ENCODE results near the gene SMG5.

DNA sequence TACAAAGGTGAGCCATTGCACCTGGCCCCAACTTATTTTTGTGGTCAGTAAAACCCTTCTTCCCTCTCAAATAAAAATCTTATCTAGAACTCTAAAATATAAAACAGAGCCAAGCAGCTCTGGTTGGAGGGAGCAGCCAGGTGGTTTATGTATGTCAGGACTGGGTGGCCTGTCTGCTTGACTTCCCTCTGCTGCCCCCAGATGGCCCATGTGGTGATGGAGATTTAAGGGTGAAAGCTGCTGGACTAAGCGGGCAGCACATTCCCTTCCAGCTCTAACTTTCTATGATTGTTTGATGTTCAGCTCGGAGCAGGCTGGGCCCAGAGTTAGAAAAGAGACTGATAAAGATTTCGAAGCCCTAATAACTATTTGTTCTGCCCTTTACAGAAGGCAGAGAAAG, 22.8 kb downstream of the SMG5 start:
- TF ChIP-seq SMC3 (conservative IDR thresholded peaks at IDR 0.05; ENCODE audit: poor library complexity) (no peak), EP300 (conservative IDR thresholded peaks at IDR 0.05; ENCODE audit: poor library complexity, severe bottlenecking) (no peak), EZH2 (IDR thresholded peaks at IDR 0.05; ENCODE audit: borderline replicate concordance, insufficient read depth, low read length, poor library complexity, severe bottlenecking) (no peak), RAD21 (conservative IDR thresholded peaks at IDR 0.05) (no peak), POLR2AphosphoS5 (IDR thresholded peaks at IDR 0.05) (no peak), TAF1 (IDR thresholded peaks at IDR 0.05; ENCODE audit: low read depth) (no peak)
- TF ChIP-seq, protein P1, sequence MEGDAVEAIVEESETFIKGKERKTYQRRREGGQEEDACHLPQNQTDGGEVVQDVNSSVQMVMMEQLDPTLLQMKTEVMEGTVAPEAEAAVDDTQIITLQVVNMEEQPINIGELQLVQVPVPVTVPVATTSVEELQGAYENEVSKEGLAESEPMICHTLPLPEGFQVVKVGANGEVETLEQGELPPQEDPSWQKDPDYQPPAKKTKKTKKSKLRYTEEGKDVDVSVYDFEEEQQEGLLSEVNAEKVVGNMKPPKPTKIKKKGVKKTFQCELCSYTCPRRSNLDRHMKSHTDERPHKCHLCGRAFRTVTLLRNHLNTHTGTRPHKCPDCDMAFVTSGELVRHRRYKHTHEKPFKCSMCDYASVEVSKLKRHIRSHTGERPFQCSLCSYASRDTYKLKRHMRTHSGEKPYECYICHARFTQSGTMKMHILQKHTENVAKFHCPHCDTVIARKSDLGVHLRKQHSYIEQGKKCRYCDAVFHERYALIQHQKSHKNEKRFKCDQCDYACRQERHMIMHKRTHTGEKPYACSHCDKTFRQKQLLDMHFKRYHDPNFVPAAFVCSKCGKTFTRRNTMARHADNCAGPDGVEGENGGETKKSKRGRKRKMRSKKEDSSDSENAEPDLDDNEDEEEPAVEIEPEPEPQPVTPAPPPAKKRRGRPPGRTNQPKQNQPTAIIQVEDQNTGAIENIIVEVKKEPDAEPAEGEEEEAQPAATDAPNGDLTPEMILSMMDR (IDR thresholded peaks at IDR 0.05; ENCODE audit: poor library complexity, severe bottlenecking), result no peak
- TF ChIP-seq, protein P2, sequence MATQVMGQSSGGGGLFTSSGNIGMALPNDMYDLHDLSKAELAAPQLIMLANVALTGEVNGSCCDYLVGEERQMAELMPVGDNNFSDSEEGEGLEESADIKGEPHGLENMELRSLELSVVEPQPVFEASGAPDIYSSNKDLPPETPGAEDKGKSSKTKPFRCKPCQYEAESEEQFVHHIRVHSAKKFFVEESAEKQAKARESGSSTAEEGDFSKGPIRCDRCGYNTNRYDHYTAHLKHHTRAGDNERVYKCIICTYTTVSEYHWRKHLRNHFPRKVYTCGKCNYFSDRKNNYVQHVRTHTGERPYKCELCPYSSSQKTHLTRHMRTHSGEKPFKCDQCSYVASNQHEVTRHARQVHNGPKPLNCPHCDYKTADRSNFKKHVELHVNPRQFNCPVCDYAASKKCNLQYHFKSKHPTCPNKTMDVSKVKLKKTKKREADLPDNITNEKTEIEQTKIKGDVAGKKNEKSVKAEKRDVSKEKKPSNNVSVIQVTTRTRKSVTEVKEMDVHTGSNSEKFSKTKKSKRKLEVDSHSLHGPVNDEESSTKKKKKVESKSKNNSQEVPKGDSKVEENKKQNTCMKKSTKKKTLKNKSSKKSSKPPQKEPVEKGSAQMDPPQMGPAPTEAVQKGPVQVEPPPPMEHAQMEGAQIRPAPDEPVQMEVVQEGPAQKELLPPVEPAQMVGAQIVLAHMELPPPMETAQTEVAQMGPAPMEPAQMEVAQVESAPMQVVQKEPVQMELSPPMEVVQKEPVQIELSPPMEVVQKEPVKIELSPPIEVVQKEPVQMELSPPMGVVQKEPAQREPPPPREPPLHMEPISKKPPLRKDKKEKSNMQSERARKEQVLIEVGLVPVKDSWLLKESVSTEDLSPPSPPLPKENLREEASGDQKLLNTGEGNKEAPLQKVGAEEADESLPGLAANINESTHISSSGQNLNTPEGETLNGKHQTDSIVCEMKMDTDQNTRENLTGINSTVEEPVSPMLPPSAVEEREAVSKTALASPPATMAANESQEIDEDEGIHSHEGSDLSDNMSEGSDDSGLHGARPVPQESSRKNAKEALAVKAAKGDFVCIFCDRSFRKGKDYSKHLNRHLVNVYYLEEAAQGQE (IDR thresholded peaks at IDR 0.05; ENCODE audit: borderline replicate concordance), result no peak

Data from neural cell (in vitro differentiated cells).